HL-60/S4 treated with retinoic acid at 250 ng/mL for 4 days and 3 days (cell line): ENCODE data around the gene AP4S1.

Experiments
- in situ Hi-C: fragments of 300-500 bp; cut with MboI; formaldehyde crosslinking; loops from 2 replicates; pipeline ENCODE4 v1.7.0; 2022; ENCODE audit warnings: low sequenced_read_pairs

Gene AP4S1

DNA sequence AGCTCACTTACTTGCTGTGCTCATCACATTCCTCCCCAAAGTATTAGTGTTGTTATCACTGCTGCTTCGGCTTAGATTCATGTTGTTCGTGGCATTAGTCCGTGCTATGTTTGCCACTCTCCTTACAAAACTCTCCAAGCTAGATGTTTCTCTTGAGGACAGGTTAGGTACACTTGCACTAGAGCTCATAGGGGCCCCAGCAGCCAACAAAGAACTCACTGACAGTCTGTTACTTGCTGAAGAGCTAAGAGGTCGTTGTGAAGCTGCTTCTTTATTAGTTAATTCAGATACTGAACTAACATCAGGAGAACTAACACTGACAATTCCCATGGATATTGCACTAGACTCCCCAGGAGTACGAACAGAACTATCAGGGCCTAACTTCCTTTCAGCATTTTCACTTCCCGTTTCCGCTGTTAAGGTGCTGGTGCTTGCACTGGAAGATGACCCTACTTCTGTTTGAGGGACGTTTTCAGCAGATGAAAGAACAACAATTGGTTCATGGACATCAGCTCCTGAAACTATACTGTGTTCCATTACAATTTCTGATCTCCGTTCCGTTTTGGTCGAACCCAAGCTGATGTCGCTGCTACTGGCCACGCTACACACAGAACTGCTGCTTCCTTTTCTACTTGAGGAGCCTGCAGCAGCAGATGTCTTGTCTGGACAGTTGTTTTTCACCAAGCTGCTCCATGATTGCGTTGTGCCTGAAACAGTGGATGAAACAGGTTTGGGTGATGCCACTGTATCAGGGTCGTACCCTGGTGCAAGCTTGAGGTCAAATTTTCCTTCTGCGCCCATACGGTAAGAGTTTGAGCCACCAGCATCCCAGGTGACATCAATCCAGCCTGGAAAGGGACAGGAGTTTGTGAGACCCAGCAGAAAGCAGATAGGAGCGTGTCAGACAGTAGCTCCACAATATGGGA is 103.4 kb downstream of the AP4S1 start:
- in situ Hi-C loops, result no loop called here

DNA sequence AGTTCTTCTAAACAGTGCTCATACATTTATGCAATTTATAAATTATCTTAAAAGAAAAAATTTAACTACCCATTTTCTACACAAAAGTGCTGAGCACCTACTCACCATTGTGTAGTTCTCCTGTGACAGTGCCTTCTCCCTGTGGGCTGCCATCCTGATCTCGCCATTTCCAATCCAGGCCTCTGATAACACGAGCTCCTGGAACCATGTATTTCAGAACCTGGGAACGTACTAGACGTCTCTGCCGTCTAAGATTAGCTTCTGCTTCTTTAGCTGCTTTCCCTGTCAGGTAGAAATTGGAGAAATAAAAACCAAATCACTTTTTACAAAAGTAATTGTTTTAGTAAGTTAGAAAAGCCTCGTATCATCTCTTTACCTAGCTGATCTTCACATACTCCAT is 107.7 kb downstream of the AP4S1 start:
- in situ Hi-C loops, result no loop called here

DNA sequence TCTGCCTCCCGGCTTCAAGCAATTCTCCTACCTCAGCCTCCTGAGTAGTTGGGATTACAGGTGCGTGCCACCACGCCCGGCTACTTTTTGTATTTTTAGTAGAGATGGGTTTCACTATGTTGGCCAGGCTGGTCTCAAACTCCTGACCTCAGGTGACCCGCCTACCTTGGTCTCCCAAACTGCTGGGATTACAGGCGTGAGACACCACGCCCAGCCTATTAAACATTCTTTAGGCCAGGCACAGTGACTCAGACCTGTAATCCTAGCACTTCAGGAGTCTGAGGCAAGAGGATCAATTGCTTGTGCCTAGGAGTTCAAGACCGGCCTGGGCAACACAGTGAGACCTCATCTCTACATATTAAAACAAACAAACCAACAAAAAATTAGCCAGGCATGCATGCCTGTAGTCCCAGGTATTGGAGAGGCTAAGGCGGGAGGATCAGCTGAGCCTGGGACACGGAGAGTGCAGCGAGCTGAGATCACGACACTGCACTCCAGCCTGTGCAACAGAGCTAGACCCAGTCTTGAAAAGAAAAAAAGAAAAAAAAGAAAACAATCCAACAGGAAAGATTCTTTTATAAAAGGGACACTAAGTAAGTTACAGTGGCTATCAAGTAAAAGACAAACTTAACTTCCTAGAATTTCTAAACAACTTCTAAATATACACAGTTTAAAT is 111.9 kb downstream of the AP4S1 start:
- in situ Hi-C loops, result no loop called here

DNA sequence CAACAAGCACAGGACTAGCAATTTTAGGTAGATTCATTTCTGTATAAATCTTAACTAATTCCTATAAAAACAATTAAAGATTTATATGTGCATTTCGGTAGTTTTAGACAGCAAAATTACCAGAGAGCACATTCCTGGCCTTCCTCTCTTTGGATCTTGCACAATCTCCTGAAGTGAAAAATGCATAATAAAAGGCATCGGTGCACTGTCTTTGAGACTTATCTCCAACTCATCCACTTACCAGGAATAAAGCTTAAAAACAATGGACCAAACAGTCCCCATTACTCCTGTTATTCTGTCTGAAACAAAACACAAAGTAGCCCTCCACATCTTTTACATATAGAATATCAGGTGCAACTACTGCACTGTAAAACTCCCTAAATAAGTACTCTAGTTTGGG is 112.9 kb downstream of the AP4S1 start:
- in situ Hi-C loops, result no loop called here

DNA sequence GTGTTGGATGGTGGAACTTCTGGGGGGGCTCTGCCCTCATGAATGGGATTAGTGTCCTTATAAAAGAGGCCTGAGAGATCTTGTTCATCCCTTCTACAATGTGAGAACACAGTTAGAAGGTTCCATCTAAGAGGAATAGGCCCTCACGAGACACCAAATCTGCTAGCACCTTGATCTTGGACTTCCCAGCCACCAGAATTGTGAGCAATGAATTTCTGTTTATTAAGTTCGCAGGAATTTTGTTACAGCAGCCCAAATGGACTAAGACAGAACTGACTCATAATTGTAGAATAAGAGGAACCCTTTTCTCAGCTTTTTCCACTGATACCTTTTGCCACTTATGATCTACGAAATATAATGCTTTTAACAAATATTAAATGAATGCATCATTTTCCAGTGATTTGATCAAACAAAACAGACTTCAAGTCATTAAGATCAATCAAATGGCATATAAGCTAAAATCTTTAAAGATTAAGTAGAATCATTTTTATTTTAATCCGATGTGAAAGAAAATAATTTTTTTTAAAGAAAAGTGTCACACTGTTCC is 113.9 kb downstream of the AP4S1 start:
- in situ Hi-C loops, result no loop called here

DNA sequence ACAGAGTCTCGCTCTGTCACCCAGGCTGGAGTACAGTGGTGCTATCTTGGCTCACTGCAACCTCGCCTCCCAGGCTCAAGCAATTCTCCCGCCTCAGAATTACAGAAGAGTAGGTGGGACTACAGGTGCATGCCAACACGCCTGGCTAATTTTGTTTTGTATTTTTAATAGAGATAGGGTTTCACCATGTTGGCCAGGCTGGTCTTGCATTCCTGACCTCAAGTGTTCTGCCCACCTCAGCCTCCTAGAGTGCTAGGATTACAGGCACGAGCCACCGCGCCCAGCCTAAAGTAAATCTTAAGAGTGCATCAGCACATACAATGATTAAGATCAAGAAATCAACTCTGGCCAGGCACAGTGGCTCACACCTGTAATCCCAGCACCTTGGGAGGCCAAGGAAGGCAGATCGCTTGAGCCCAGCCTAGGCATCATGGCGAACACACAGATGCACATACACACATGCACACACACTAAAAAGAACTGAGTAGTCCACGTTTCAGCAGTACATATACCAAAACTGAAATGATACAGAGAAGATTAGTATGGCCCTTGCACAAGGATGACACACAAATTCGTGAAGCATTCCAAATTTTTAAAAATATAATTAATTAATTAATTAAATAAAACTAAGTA is 117.1 kb downstream of the AP4S1 start:
- in situ Hi-C loops, result no loop called here
